ENCODE data around the gene CCDC158. TPM values are rescaled to one million over a fixed set of nuclear protein-coding genes. Genes with fewer than 3 reads are reported as not detected.
A peak's percentile ranks its signal among the peaks of the same experiment; 100 is the strongest.

The CCDC158 gene
- total and polyA plus RNA-seq, 2 of the 4 experiments (the other 2 are of a cell fraction): not detected

DNA sequence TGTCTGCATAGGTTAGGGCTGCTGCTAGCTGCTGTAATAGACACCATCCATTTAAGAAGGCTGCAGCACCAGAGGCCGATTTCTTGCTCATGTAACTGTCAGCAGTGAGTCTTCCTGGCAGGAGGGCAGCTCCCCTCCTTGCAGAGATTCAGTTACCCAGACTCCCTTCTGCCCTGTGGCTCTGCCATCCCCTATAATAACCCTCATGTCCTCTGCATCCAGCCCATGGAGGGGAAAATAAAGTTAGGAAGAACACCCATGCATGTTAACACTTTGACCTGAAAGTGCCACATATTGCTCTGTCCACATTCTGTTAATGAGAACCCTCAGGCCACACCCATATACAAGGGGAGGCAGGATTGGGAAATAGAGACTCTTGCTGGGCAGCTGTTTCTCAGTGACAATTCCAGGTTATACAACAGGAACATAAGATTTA lies 109.0 kb downstream of the CCDC158 start:
- no peak for ATAC-seq (ENCODE audit: low read depth)
- intact Hi-C loops (cut with micrococcal nuclease): no loop called here
- TF ChIP-seq CHD1 (IDR thresholded peaks at IDR 0.05; ENCODE audit: low read depth, low read length): no peak
- no peak for TF ChIP-seq FOS (IDR thresholded peaks at IDR 0.05; ENCODE audit: low read depth, low read length)
- no peak for TF ChIP-seq RAD21 (IDR thresholded peaks at IDR 0.05; ENCODE audit: low read length)
- no peak for TF ChIP-seq RCOR1 (IDR thresholded peaks at IDR 0.05; ENCODE audit: insufficient replicate concordance, low read length)
- no peak for TF ChIP-seq NFE2L2 (IDR thresholded peaks at IDR 0.05; ENCODE audit: low read depth, low read length)
- no peak for TF ChIP-seq CEBPB (IDR thresholded peaks at IDR 0.05; ENCODE audit: low read depth, low read length)
- no peak for TF ChIP-seq MXI1 (IDR thresholded peaks at IDR 0.05; ENCODE audit: borderline replicate concordance, low read depth, low read length)
- no peak for TF ChIP-seq RFX5 (IDR thresholded peaks at IDR 0.05; ENCODE audit: low read depth, low read length)
- no peak for TF ChIP-seq SMC3 (IDR thresholded peaks at IDR 0.05; ENCODE audit: low read depth, low read length)
- no peak for TF ChIP-seq USF2 (IDR thresholded peaks at IDR 0.05; ENCODE audit: low read depth, low read length)
- TF ChIP-seq MAZ (IDR thresholded peaks at IDR 0.05; ENCODE audit: borderline replicate concordance, low read depth, low read length): no peak
- TF ChIP-seq ELK1 (IDR thresholded peaks at IDR 0.05; ENCODE audit: borderline replicate concordance, low read depth, low read length): no peak

More for the DNA sequence above, 109.0 kb downstream of the CCDC158 start:
- no peak overlapping the region for H4K91ac ChIP-seq (ENCODE audit: insufficient read depth, low read depth, low read length)
- H2BK15ac ChIP-seq (ENCODE audit: low read depth, low read length): no peak overlapping the region
- H3K18ac ChIP-seq (ENCODE audit: low read depth, low read length): no peak overlapping the region
- H3K27me3 ChIP-seq (ENCODE audit: control insufficient read depth, insufficient read depth, low read length): no peaks in the 10 kb centered on the region
- peaks cover 6% of the 10 kb centered on the region; the same call in 1 of the 2 replicates for H3K4me1 ChIP-seq (ENCODE audit: control insufficient read depth, insufficient read depth, low read length)
- H4K20me1 ChIP-seq (ENCODE audit: insufficient read depth, low read length): no peaks in the 10 kb centered on the region; the same call in 1 of the 2 replicates
- no peak overlapping the region for H3K4me2 ChIP-seq (ENCODE audit: low read depth, low read length)
- H4K8ac ChIP-seq (ENCODE audit: low read depth in 2 of 2, low read length in 2 of 2): no peak overlapping the region
- no peak overlapping the region for H3K4ac ChIP-seq (ENCODE audit: low read depth, low read length)
- H3K9ac ChIP-seq (ENCODE audit: low read depth, low read length): no peak overlapping the region
- H2BK5ac ChIP-seq (ENCODE audit: low read depth, low read length, poor library complexity, severe bottlenecking): no peak overlapping the region
- BruUV-seq (replicated peaks): no TSS peak
- H4K5ac ChIP-seq (ENCODE audit: low read depth, low read length): no peak overlapping the region
- no peak overlapping the region for H2AFZ ChIP-seq (replicated peaks; ENCODE audit: low read length, poor library complexity)
- ChIA-PET POLR2A (ENCODE audit: unreplicated experiment) (no interaction called here), CTCF (interaction anchor here (0.5 to 1.2 kb wide), 2 partner anchors 12 to 66 kb away, joined by 3 read pairs; no protein-coding TSS in a partner anchor)
- peaks cover 12% of the 10 kb centered on the region; the same call in 1 of the 2 replicates for H3K9me1 ChIP-seq (ENCODE audit: insufficient read depth, low read length)
- H2AK9ac ChIP-seq (replicated peaks; ENCODE audit: low read depth, low read length, poor library complexity): peak overlapping the region; percentile 9
- peaks cover 16 to 26% of the 10 kb centered on the region in 2 experiments; a peak in 3 of 4 replicates for H3K79me1 ChIP-seq (ENCODE audit: low read depth in 1 of 2, low read length in 2 of 2)
- in situ Hi-C loops (cut with MboI; ENCODE audit: low sequenced_read_pairs) (no loop called here), dilution Hi-C loops (cut with HindIII; ENCODE audit: low sequenced_read_pairs, unreplicated experiment) (no loop called here)
- peaks cover 2% of the 10 kb centered on the region for H3K9me3 ChIP-seq (ENCODE audit: control insufficient read depth, insufficient read depth, low read length)
- H3K23ac ChIP-seq (ENCODE audit: low read depth, low read length): no peak overlapping the region
- H3K14ac ChIP-seq (replicated peaks; ENCODE audit: low read depth, low read length): no peak overlapping the region
- no peak for DNase-seq
- no peak overlapping the region for H3K56ac ChIP-seq (ENCODE audit: extremely low read depth, insufficient read depth, low read length)
- H2AK5ac ChIP-seq (ENCODE audit: low read depth, low read length): no peak overlapping the region
- no peak overlapping the region for H3K4me3 ChIP-seq (ENCODE audit: insufficient read depth, low read depth, low read length)
- no peak overlapping the region for H2BK20ac ChIP-seq (ENCODE audit: low read depth, low read length)
- H2BK120ac ChIP-seq (ENCODE audit: low read depth, low read length): no peak overlapping the region
- WGBS, 2 experiments (ENCODE audit: extremely low coverage in 2 of 2, insufficient read length in 1 of 2): no CpG with 5 or more reads among the region's 1 CpG
- H3K27ac ChIP-seq (ENCODE audit: insufficient read depth, low read length): no peak overlapping the region
- peaks cover 8% of the 10 kb centered on the region for H3K36me3 ChIP-seq (ENCODE audit: control insufficient read depth, insufficient read depth, low read length)
